AG09309 (cell line): ENCODE data around the gene ARL15.

Experiments
- DNase-seq: peaks from one replicate; pipeline ENCODE4 v3.0.0-alpha.2; 2010; ENCODE audit warnings: low read depth
- H3K4me3 ChIP-seq: 2 replicates; pipeline ENCODE4 v1.5.1; 2011; ENCODE audit warnings: mild to moderate bottlenecking, low read depth, low read length, moderate library complexity; ENCODE audit not compliant: control insufficient read depth
- CTCF ChIP-seq: IDR thresholded peaks from 2 replicates; pipeline ENCODE4 v1.5.1; 2011; ENCODE audit warnings: mild to moderate bottlenecking, low read depth, low read length, inconsistent platforms; ENCODE audit not compliant: insufficient read depth, control insufficient read depth; ENCODE audit errors: missing control alignments

Gene ARL15

GRCh38 chr5:54306893-54307292, 3.5 kb downstream of the ARL15 start:
- no peak for TF ChIP-seq CTCF
- no peak overlapping the region for H3K4me3 ChIP-seq
- no peak for DNase-seq

GRCh38 chr5:54305737-54306136, 4.6 kb downstream of the ARL15 start:
- DNase-seq: no peak
- TF ChIP-seq CTCF: no peak

GRCh38 chr5:54304040-54304439, 6.3 kb downstream of the ARL15 start:
- no peak for DNase-seq
- H3K4me3 ChIP-seq: no peak overlapping the region
- TF ChIP-seq CTCF: no peak

More at GRCh38 chr5:54305737-54306136, 4.6 kb downstream of the ARL15 start:
- no peak overlapping the region for H3K4me3 ChIP-seq

- DNase-seq: no peak
Measured at GRCh38 chr5:54302267-54302687, 8.1 kb downstream of the ARL15 start.

GRCh38 chr5:54301849-54302248, 8.5 kb downstream of the ARL15 start:
- no peak for TF ChIP-seq CTCF
- DNase-seq: no peak
- no peak overlapping the region for H3K4me3 ChIP-seq

More at GRCh38 chr5:54302267-54302687, 8.1 kb downstream of the ARL15 start:
- H3K4me3 ChIP-seq: no peak overlapping the region
- TF ChIP-seq CTCF: no peak

- TF ChIP-seq CTCF: no peak
- DNase-seq: no peak
- H3K4me3 ChIP-seq: no peak overlapping the region
Measured at GRCh38 chr5:54301220-54301619, 9.2 kb downstream of the ARL15 start.

GRCh38 chr5:54298947-54299346, 11.4 kb downstream of the ARL15 start:
- no peak for DNase-seq
- no peak for TF ChIP-seq CTCF
- H3K4me3 ChIP-seq: no peak overlapping the region
